ENCODE results near the gene SVIL. TPM values are rescaled to one million over a fixed set of nuclear protein-coding genes. Genes with fewer than 3 reads are reported as not detected.
A peak's percentile ranks its signal among the peaks of the same experiment; 100 is the strongest.

SVIL gene
- total RNA-seq, 1 donor = 36.9 TPM

GRCh38 chr10:29409241-29410054, 225.3 kb downstream of the SVIL start:
- peaks cover 55% of the 10 kb centered on the region for H3K79me2 ChIP-seq (ENCODE audit: insufficient read depth, low read length)
- peaks cover 19% of the 10 kb centered on the region for H4K20me1 ChIP-seq (ENCODE audit: insufficient read depth, low read length)
- H3K4me3 ChIP-seq (ENCODE audit: insufficient read depth, low read length) = peak overlapping the region; percentile 83
- no peaks in the 10 kb centered on the region for H3K36me3 ChIP-seq (ENCODE audit: insufficient read depth, low read length)
- peaks cover 27% of the 10 kb centered on the region for H3K4me1 ChIP-seq (ENCODE audit: insufficient read depth, low read length)
- H3K27me3 ChIP-seq (ENCODE audit: insufficient read depth, low read length) = no peaks in the 10 kb centered on the region
- no peak for TF ChIP-seq CTCF (IDR thresholded peaks at IDR 0.05; ENCODE audit: extremely low read depth, low read depth, low read length)
- H3K4me2 ChIP-seq (ENCODE audit: insufficient read depth, low read length) = peak overlapping the region; percentile 80
- peak; percentile 91 for DNase-seq (ENCODE audit: insufficient read length, low spot score, missing footprints)
- no peaks in the 10 kb centered on the region for H3K9me3 ChIP-seq (ENCODE audit: low read depth, low read length)
- peak overlapping the region; percentile 84 for H3K27ac ChIP-seq (ENCODE audit: low read depth, low read length)
- peak overlapping the region; percentile 86 for H2AFZ ChIP-seq (ENCODE audit: low read length)

GRCh38 chr10:29408847-29409240, 225.9 kb downstream of the SVIL start:
- no peaks in the 10 kb centered on the region for H3K27me3 ChIP-seq (ENCODE audit: insufficient read depth, low read length)
- no peaks in the 10 kb centered on the region for H3K36me3 ChIP-seq (ENCODE audit: insufficient read depth, low read length)
- H3K9me3 ChIP-seq (ENCODE audit: low read depth, low read length) = no peaks in the 10 kb centered on the region
- peaks cover 19% of the 10 kb centered on the region for H4K20me1 ChIP-seq (ENCODE audit: insufficient read depth, low read length)
- peaks cover 49% of the 10 kb centered on the region for H3K79me2 ChIP-seq (ENCODE audit: insufficient read depth, low read length)
- peaks cover 27% of the 10 kb centered on the region for H3K4me1 ChIP-seq (ENCODE audit: insufficient read depth, low read length)
- no peak for TF ChIP-seq CTCF (IDR thresholded peaks at IDR 0.05; ENCODE audit: extremely low read depth, low read depth, low read length)
- no peak for DNase-seq (ENCODE audit: insufficient read length, low spot score, missing footprints)
- H3K4me2 ChIP-seq (ENCODE audit: insufficient read depth, low read length) = peak overlapping the region; percentile 80
- H2AFZ ChIP-seq (ENCODE audit: low read length) = peak overlapping the region; percentile 86
- peak overlapping the region; percentile 83 for H3K4me3 ChIP-seq (ENCODE audit: insufficient read depth, low read length)
- H3K27ac ChIP-seq (ENCODE audit: low read depth, low read length) = peak overlapping the region; percentile 84

Small RNAs within 50 kb of the gene (small RNA-seq; reads per million reads assigned to genes)
- gene MIR604 (not detected), gene MIR938 (not detected), gene RF00105 (not detected)
